Tibial artery (tissue), 4 donors: ENCODE data around the gene SLC6A13.
"Not testable (repeated sequence)": the region's sequence is repeated elsewhere in the genome, so short reads cannot be mapped to it uniquely, and the experiment has no call there.

Experiments used
- DNase-seq, 2 donors: peaks; one replicate each; pipeline ENCODE4 v3.0.0-alpha.2; 2019
- H3K27ac ChIP-seq, 2 donors: fragments of 200-600 bp; sonication (generic) in 1 of 2; 1 replicate in 1 of 2; 2 replicates in 1 of 2; pipeline ENCODE4 v1.5.1; 2018 to 2019; ENCODE audit warnings: mild to moderate bottlenecking in 1 of 2
- H3K27me3 ChIP-seq, 2 donors: fragments of 200-600 bp; sonication (generic) in 1 of 2; one replicate each; pipeline versions ENCODE4 v1.5.1 to v1.6.0; 2016 to 2019
- H3K36me3 ChIP-seq, 3 donors: fragments of 200-600 bp; sonication (generic) in 2 of 3; one replicate each; pipeline ENCODE4 v1.5.1; 2016 to 2019; ENCODE audit warnings: mild to moderate bottlenecking in 2 of 3
- H3K4me1 ChIP-seq, 4 donors: fragments of 200-600 bp; sonication (generic) in 2 of 4; 1 replicate in 3 of 4; 2 replicates in 1 of 4; pipeline ENCODE4 v1.5.1; 2016 to 2019
- H3K4me3 ChIP-seq, 2 donors: fragments of 200-600 bp; sonication (generic) in 1 of 2; 1 replicate in 1 of 2; 2 replicates in 1 of 2; pipeline ENCODE4 v1.5.1; 2018 to 2019; ENCODE audit warnings: mild to moderate bottlenecking in 2 of 2
- H3K9me3 ChIP-seq, 3 donors: fragments of 200-600 bp; sonication (generic) in 1 of 3; one replicate each; pipeline ENCODE4 v1.5.1; 2016 to 2019
- intact Hi-C: fragments of 100-400 bp; cut with DNase I; formaldehyde crosslinking; loops from one replicate; pipeline ENCODE4 v1.15.0; 2023; ENCODE audit warnings: low total_unique reads
- TF ChIP-seq, protein P1 (sequence below), 2 experiments: fragments of 200-600 bp in 1 of 2; fragments of 450-650 bp in 1 of 2; IDR thresholded peaks; one replicate each; pipeline ENCODE4 v1.5.1; 2017 to 2019; ENCODE audit warnings: antibody characterized with exemption in 2 of 2, mild to moderate bottlenecking in 1 of 2, moderate library complexity in 1 of 2

SLC6A13 gene

DNA sequence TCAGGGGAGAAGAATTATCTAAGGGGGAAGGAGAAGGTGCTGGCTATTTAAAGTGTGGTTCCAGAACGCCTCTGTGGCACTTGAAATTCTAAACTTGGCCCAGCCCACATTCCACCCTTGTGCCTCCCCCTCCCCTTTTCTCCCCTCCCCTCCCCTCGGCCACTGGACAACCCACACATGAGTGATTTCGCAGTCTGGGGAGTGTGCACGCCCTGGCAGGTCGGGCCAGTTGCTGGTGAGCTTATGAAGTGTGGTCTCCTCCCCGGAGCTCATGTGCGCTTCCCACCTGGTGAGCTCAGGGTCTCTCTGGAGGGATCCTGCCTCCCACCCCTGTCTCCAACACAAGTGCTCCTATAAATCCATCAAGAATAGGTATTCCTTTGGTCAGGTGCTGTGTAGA, at the start of gene SLC6A13:
TSS of gene SLC6A13 (minus strand) at position 20 of the 400 bp plus-strand sequence. CDS start 2,784 bp downstream, outside the sequence.
- intact Hi-C loops: no loop called here
- H3K4me1 ChIP-seq: no peaks in the 10 kb centered on the region
- H3K27ac ChIP-seq: no peak within 1 kb of the TSS
- H3K9me3 ChIP-seq: no peaks in the 10 kb centered on the region
- H3K36me3 ChIP-seq: no peaks in the 10 kb centered on the region
- no peak for DNase-seq
- H3K27me3 ChIP-seq: peaks cover 0 to 34% of the 10 kb centered on the region in 2 donors
- no peak within 1 kb of the TSS for H3K4me3 ChIP-seq
- TF ChIP-seq, protein P1, sequence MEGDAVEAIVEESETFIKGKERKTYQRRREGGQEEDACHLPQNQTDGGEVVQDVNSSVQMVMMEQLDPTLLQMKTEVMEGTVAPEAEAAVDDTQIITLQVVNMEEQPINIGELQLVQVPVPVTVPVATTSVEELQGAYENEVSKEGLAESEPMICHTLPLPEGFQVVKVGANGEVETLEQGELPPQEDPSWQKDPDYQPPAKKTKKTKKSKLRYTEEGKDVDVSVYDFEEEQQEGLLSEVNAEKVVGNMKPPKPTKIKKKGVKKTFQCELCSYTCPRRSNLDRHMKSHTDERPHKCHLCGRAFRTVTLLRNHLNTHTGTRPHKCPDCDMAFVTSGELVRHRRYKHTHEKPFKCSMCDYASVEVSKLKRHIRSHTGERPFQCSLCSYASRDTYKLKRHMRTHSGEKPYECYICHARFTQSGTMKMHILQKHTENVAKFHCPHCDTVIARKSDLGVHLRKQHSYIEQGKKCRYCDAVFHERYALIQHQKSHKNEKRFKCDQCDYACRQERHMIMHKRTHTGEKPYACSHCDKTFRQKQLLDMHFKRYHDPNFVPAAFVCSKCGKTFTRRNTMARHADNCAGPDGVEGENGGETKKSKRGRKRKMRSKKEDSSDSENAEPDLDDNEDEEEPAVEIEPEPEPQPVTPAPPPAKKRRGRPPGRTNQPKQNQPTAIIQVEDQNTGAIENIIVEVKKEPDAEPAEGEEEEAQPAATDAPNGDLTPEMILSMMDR (IDR thresholded peaks at IDR 0.05): no peak

DNA sequence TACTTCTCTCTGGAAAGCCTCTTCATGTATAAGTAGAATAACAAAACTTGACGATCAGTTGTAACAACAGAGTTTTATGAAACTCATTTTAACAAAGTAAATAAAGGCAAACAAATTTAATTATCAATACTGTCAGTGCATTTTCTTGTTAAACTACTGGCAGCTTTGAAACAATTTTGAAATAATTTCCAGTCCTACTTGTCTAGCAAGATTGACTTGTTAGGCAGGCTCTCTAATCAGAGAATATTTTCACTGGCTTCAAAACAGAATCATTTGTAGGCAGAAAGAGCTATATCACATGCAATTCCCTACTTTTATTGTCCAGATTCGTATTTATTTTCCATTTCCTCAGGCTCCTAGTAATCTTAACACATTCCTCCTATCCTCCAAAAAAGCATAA, 45.9 kb upstream of the SLC6A13 start:
- Histone ChIP-seq H3K9me3 (no peaks in the 10 kb centered on the region), H3K4me1 (no peaks in the 10 kb centered on the region), H3K27ac (no peak overlapping the region), H3K36me3 (peaks cover 84 to 96% (median 87%) of the 10 kb centered on the region in 3 donors), H3K4me3 (no peak overlapping the region), H3K27me3 (no peaks in the 10 kb centered on the region)
- TF ChIP-seq, protein P1 (IDR thresholded peaks at IDR 0.05): no peak
- no peak for DNase-seq
- intact Hi-C loops: no loop called here

DNA sequence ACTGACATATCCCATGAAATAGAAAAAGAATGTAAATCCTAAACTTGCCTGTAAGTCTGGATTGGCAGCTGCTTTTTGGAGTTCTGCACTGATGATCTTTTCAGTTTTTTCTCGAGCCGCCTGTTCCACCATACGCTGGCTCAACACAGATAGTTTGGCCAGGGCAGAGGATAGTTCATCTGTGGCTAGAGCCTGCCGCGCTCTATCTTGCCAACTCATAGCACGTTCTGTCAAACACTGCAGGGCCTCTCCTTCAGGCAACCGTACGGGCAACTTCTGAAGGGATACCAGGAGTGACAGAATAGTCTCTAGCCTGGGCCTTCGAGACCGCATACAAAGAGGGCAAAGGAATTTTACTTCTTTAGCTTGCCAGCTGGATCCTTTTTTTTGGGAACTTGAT, 44.8 kb upstream of the SLC6A13 start:
- Histone ChIP-seq H3K36me3 (peaks cover 83 to 96% (median 87%) of the 10 kb centered on the region in 3 donors), H3K9me3 (no peaks in the 10 kb centered on the region), H3K4me1 (no peaks in the 10 kb centered on the region), H3K27me3 (no peaks in the 10 kb centered on the region), H3K4me3 (no peak overlapping the region), H3K27ac (no peak overlapping the region)
- intact Hi-C loops: no loop called here
- DNase-seq: no peak
- TF ChIP-seq, protein P1 (IDR thresholded peaks at IDR 0.05): no peak

DNA sequence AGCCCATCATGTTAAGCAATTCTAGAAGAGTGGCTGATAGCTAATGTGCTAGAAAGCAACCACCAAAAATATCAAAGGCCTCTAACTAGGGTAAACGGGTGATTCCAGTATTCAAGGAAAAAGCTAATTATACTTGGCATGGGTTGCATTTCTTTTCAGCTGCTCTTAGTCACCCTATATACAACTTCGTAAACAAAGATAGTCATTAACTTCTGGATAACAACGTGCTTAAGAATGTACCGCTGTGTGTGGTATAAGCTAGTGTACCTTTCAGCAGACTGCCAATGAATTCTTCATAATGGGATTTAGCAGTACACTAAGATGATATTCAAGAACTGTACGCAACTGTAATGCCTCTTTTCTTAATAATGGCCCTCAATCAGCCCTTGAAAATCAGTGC, 42.2 kb upstream of the SLC6A13 start:
- no peak for DNase-seq
- no peaks in the 10 kb centered on the region for H3K27me3 ChIP-seq
- TF ChIP-seq, protein P1 (IDR thresholded peaks at IDR 0.05): no peak
- peaks cover 62 to 81% (median 70%) of the 10 kb centered on the region in 3 donors for H3K36me3 ChIP-seq
- peaks cover 0 to 9% (median 0%) of the 10 kb centered on the region in 3 donors for H3K9me3 ChIP-seq
- H3K4me1 ChIP-seq: no peaks in the 10 kb centered on the region
- intact Hi-C loops: no loop called here
- no peak overlapping the region for H3K27ac ChIP-seq
- no peak overlapping the region for H3K4me3 ChIP-seq

DNA sequence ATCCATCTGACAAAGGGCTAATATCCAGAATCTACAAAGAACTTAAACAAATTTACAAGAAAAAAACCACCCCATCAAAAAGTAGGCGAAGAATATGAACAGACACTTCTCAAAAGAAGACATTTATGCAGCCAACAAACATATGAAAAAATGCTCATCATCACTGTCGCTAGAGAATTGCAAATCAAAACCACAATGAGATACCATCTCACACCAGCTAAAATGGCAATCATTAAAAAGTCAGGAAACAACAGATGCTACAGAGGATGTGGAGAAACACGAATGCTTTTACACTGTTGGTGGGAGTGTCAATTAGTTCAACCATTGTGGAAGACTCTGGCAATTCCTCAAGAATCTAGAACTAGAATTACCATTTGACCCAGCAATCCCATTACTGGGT, 40.1 kb upstream of the SLC6A13 start:
- H3K27me3 ChIP-seq, DNase-seq, H3K27ac ChIP-seq, intact Hi-C loops, H3K4me1 ChIP-seq, H3K9me3 ChIP-seq, H3K4me3 ChIP-seq: not testable (repeated sequence)
- peaks cover 49 to 80% (median 58%) of the 10 kb centered on the region in 3 donors for H3K36me3 ChIP-seq

DNA sequence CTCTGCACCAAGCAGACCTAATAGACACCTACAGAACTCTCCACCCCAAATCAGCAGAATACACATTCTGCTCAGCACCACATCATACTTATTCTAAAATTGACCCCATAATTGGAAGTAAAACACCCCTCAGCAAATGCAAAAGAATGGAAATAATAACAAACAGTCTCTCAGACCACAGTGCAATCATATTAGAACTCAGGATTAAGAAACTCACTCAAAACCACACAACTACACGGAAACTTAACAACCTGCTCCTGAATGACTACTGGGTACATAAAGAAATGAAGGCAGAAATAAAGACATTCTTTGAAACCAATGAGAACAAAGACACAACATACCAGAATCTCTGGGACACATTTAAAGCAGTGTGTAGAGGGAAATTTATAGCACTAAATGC, 37.5 kb upstream of the SLC6A13 start:
- H3K4me3 ChIP-seq, H3K4me1 ChIP-seq, H3K27ac ChIP-seq, intact Hi-C loops, H3K9me3 ChIP-seq, H3K27me3 ChIP-seq, DNase-seq: not testable (repeated sequence)
- peaks cover 49 to 80% (median 56%) of the 10 kb centered on the region in 3 donors for H3K36me3 ChIP-seq

DNA sequence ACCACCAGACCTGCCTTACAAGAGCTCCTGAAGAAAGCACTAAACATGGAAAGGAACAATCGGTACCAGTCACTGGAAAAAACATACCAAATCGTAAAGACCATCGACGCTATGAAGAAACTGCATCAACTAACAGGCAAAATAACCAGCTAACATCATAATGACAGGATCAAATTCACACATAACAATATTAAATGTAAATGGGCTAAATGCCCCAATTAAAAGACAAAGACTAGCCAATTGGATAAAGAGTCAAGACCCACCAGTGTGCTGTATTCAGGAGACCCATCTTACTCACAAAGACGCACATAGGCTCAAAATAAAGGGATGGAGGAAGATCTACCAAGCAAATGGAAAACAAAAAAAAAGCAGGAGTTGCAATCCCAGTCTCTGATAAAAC, 36.9 kb upstream of the SLC6A13 start:
- H3K36me3 ChIP-seq: peaks cover 51 to 80% (median 63%) of the 10 kb centered on the region in 3 donors
- H3K27ac ChIP-seq, H3K4me1 ChIP-seq, intact Hi-C loops, DNase-seq, H3K27me3 ChIP-seq, H3K9me3 ChIP-seq, H3K4me3 ChIP-seq: not testable (repeated sequence)

DNA sequence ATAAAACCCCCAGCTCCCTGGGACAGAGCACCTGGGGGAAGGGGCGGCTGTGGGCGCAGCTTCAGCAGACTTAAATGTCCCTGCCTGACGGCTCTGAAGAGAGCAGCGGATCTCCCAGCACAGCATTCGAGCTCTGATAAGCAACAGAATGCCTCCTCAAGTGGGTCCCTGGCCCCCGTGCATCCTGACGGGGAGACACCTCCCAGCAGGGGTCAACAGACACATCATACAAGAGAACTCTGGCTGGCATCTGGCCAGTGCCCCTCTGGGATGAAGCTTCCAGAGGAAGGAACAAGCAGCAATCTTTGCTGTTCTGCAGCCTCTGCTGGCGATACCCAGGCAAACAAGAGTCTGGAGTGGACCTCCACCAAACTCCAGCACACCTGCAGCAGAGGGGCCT, 35.4 kb upstream of the SLC6A13 start:
- H3K27ac ChIP-seq, H3K9me3 ChIP-seq, DNase-seq, H3K27me3 ChIP-seq, H3K4me1 ChIP-seq, intact Hi-C loops, H3K4me3 ChIP-seq: not testable (repeated sequence)
- H3K36me3 ChIP-seq: peaks cover 54 to 80% (median 65%) of the 10 kb centered on the region in 3 donors
